Stomach (tissue), 4 donors: ENCODE data around the gene MRPL1.

ENCODE experiments used
- CTCF ChIP-seq, 7 experiments: fragments of 450-650 bp in 4 of 7; fragments of 200-600 bp in 3 of 7; sonication (generic) in 3 of 7; IDR thresholded peaks; one replicate each; pipeline ENCODE4 v1.5.1; 2016 to 2019; ENCODE audit warnings: antibody characterized with exemption in 7 of 7, control low read depth in 2 of 7, mild to moderate bottlenecking in 1 of 7
- POLR2AphosphoS5 ChIP-seq, 3 donors: sonication (generic); formaldehyde crosslinking; IDR thresholded peaks; one replicate each; pipeline ENCODE4 v1.6.1; 2016; ENCODE audit warnings: antibody characterized with exemption in 3 of 3

- TF ChIP-seq CTCF (IDR thresholded peaks at IDR 0.05) (no peak), POLR2AphosphoS5 (IDR thresholded peaks at IDR 0.05) (no peak)
These were observed 48.5 kb downstream of the MRPL1 start for GRCh38 chr4:77911091-77911490.
